HG02943 (cell line): ENCODE measurements around the gene TTPAL.

Experiments
- ATAC-seq: cut with Tn5 transposase; IDR thresholded peaks from one replicate; pipeline ENCODE4 v1.9.1; 2021; ENCODE audit warnings: mild to moderate bottlenecking, low read depth, moderate library complexity; ENCODE audit not compliant: unreplicated experiment

TTPAL gene

GRCh38 chr20:44475694-44476560, at the start of gene TTPAL:
TSS of gene TTPAL (plus strand) at chr20:44475874. CDS start at chr20:44480000, 4,126 bp downstream.
- peak; percentile 93 for ATAC-seq

GRCh38 chr20:44425923-44426322, 49.8 kb upstream of the TTPAL start:
- no peak for ATAC-seq

GRCh38 chr20:44426879-44427790, 48.5 kb upstream of the TTPAL start:
- no peak for ATAC-seq

GRCh38 chr20:44427804-44428173, 47.9 kb upstream of the TTPAL start:
- no peak for ATAC-seq

GRCh38 chr20:44428174-44429016, 47.3 kb upstream of the TTPAL start:
- ATAC-seq, result no peak

- no peak for ATAC-seq
Measured at GRCh38 chr20:44429017-44429339, 46.7 kb upstream of the TTPAL start.

- no peak for ATAC-seq
Measured at GRCh38 chr20:44429419-44430269, 46.0 kb upstream of the TTPAL start.

GRCh38 chr20:44430270-44431065, 45.2 kb upstream of the TTPAL start:
- ATAC-seq, result no peak

- no peak for ATAC-seq
Measured at GRCh38 chr20:44431118-44431501, 44.6 kb upstream of the TTPAL start.

GRCh38 chr20:44431502-44432234, 44.0 kb upstream of the TTPAL start:
- no peak for ATAC-seq

GRCh38 chr20:44432618-44433577, 42.8 kb upstream of the TTPAL start:
- ATAC-seq, result no peak

GRCh38 chr20:44433751-44434538, 41.7 kb upstream of the TTPAL start:
- ATAC-seq, result no peak

GRCh38 chr20:44435630-44436335, 39.9 kb upstream of the TTPAL start:
- ATAC-seq, result no peak

GRCh38 chr20:44436393-44436792, 39.3 kb upstream of the TTPAL start:
- ATAC-seq, result no peak

GRCh38 chr20:44437497-44437896, 38.2 kb upstream of the TTPAL start:
- ATAC-seq, result no peak

GRCh38 chr20:44438782-44439181, 36.9 kb upstream of the TTPAL start:
- no peak for ATAC-seq
